Spleen (tissue), 7 donors: ENCODE data around the gene TAOK1.

ENCODE experiments used
- POLR2A ChIP-seq, 3 donors: fragments of 450-650 bp; IDR thresholded peaks; one replicate each; pipeline ENCODE4 v1.5.1; 2017; ENCODE audit warnings: antibody characterized with exemption in 3 of 3, mild to moderate bottlenecking in 1 of 3
- POLR2AphosphoS5 ChIP-seq, 3 donors: sonication (generic); formaldehyde crosslinking; IDR thresholded peaks; one replicate each; pipeline ENCODE4 v1.5.1; 2017; ENCODE audit warnings: antibody characterized with exemption in 3 of 3
- TF ChIP-seq, protein P1 (sequence below), 11 experiments: fragments of 200-600 bp in 7 of 11; fragments of 450-650 bp in 4 of 11; sonication (generic) in 4 of 11; IDR thresholded peaks in 8 of 11; conservative IDR thresholded peaks in 3 of 11; 1 replicate in 7 of 11; 2 replicates in 4 of 11; pipeline versions ENCODE4 v1.4.0 to v1.8.0; 2016 to 2021; ENCODE audit warnings: antibody characterized with exemption in 11 of 11, inconsistent platforms in 4 of 11, mild to moderate bottlenecking in 1 of 11
- donor health status: DM: no; HTN: no; CAD: no; lungs with moderate emphysema.
- donor health status: DM: no; HTN: no; CAD: no.
- donor health status: DM: no; HTN: no; CAD: no.

DNA sequence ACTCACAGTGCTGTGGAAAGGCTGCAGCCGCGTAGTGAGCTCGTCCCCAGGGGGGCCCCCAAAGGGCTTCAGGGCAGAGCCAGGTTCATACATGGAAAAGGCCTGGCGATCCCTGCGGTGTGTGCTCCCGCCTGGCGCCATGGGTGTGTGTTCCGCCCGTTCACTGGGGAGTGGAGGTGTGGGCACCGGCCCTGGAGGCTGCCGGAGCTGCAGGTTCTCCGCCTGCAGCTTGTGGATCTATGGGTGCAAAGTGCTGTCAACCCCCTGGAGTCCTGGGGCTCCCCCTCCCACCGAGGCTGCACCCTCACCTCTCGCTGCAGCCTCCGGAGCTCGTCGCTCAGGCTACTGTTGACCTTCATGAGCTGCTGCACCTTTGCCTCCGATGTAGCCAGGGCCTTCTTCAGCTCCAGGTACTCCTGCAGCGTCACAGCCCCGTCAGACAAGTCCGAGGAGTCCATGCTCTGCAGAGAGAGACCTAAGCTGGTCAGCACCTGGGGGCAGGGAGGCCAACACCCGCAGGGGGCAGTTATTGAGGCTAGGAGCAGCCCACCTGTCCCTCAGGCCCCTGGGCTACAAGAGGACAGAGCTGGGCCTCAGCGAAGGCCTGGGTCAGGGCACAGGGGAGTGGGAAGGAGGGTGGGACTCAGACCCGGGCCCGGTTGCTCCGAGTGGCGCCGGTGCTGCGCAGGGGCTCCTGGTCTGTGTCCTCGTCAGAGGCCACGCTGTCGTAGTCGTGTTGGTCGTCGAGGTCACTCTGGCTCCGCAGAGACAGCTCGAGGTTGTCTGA, 186.2 kb downstream of the TAOK1 start:
- TF ChIP-seq, protein P1, sequence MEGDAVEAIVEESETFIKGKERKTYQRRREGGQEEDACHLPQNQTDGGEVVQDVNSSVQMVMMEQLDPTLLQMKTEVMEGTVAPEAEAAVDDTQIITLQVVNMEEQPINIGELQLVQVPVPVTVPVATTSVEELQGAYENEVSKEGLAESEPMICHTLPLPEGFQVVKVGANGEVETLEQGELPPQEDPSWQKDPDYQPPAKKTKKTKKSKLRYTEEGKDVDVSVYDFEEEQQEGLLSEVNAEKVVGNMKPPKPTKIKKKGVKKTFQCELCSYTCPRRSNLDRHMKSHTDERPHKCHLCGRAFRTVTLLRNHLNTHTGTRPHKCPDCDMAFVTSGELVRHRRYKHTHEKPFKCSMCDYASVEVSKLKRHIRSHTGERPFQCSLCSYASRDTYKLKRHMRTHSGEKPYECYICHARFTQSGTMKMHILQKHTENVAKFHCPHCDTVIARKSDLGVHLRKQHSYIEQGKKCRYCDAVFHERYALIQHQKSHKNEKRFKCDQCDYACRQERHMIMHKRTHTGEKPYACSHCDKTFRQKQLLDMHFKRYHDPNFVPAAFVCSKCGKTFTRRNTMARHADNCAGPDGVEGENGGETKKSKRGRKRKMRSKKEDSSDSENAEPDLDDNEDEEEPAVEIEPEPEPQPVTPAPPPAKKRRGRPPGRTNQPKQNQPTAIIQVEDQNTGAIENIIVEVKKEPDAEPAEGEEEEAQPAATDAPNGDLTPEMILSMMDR (IDR thresholded peaks at IDR 0.05 in 8 of 11, conservative IDR thresholded peaks at IDR 0.05 in 3 of 11): no peak
- TF ChIP-seq POLR2A (IDR thresholded peaks at IDR 0.05) (no peak), POLR2AphosphoS5 (IDR thresholded peaks at IDR 0.05) (no peak)
